Smooth muscle cell (in vitro differentiated cells): ENCODE data around the gene DDHD1. TPM values are rescaled to one million over a fixed set of nuclear protein-coding genes. Genes with fewer than 3 reads are reported as not detected.
"Not testable (repeated sequence)": the region's sequence is repeated elsewhere in the genome, so short reads cannot be mapped to it uniquely, and the experiment has no call there.

Experiments
- DNase-seq: peaks from one replicate; lab custom pipeline; 2025; ENCODE audit not compliant: unreplicated experiment; lab: John Stamatoyannopoulos, UW
- H2AFZ ChIP-seq: fragments of 200-600 bp; sonication (generic); 2 replicates; pipeline ENCODE4 v1.6.0; 2016; ENCODE audit warnings: antibody characterized with exemption, low read depth, mild to moderate bottlenecking
- H3F3A ChIP-seq: fragments of 200-600 bp; sonication (generic); 2 replicates; pipeline ENCODE4 v1.6.0; 2017; ENCODE audit warnings: antibody characterized with exemption, low read depth
- H3K27ac ChIP-seq: fragments of 200-600 bp; sonication (generic); 2 replicates; pipeline ENCODE4 v1.5.1; 2016; ENCODE audit warnings: low read depth, mild to moderate bottlenecking
- H3K27me3 ChIP-seq: fragments of 200-600 bp; sonication (generic); 2 replicates; pipeline ENCODE4 v1.6.1; 2016; ENCODE audit warnings: low read depth, mild to moderate bottlenecking
- H3K36me3 ChIP-seq: fragments of 200-600 bp; sonication (generic); 2 replicates; pipeline ENCODE4 v1.5.1; 2016; ENCODE audit warnings: low read depth
- H3K4me1 ChIP-seq: fragments of 200-600 bp; sonication (generic); 2 replicates; pipeline ENCODE4 v1.5.1; 2016; ENCODE audit warnings: low read depth
- H3K4me2 ChIP-seq: fragments of 200-600 bp; sonication (generic); 2 replicates; pipeline ENCODE4 v1.6.0; 2016; ENCODE audit warnings: mild to moderate bottlenecking
- H3K4me3 ChIP-seq: fragments of 200-600 bp; sonication (generic); 2 replicates; pipeline ENCODE4 v1.5.1; 2016; ENCODE audit warnings: mild to moderate bottlenecking
- H3K79me2 ChIP-seq: fragments of 200-600 bp; sonication (generic); 2 replicates; pipeline ENCODE4 v1.6.0; 2016; ENCODE audit warnings: low read depth, mild to moderate bottlenecking
- H3K9ac ChIP-seq: fragments of 200-600 bp; sonication (generic); 2 replicates; pipeline ENCODE4 v1.6.0; 2016; ENCODE audit warnings: low read depth
- H3K9me3 ChIP-seq: fragments of 200-600 bp; sonication (generic); replicated peaks from 2 replicates; pipeline ENCODE4 v1.5.1; 2016; ENCODE audit warnings: low read depth
- H4K20me1 ChIP-seq: fragments of 200-600 bp; sonication (generic); 2 replicates; pipeline ENCODE4 v1.6.0; 2016; ENCODE audit warnings: low read depth
- WGBS: methylation state at CpG from one replicate; pipeline ENCODE4 v1.1.7; 2016; ENCODE audit warnings: low lambda C conversion rate; 5-methylcytosine and 5-hydroxymethylcytosine counted together
- polyA plus RNA-seq: library from polyadenylated mRNA; unstranded; fragments of >200 nt; fragmentation: Nextera tagmentation; extraction: Ambion mirVana; gene quantifications from 2 replicates; pipeline ENCODE4 v1.2.1, GENCODE V29; 2016
- total RNA-seq: library from RNA; depleted of rRNA; stranded (reverse); fragments of >200 nt; gene quantifications from 2 replicates; pipeline ENCODE4 v1.2.3, GENCODE V29; 2014
- TF ChIP-seq, protein P1 (sequence below): fragments of 200-600 bp; sonication (generic); IDR thresholded peaks from 2 replicates; pipeline ENCODE4 v1.5.1; 2017; ENCODE audit warnings: borderline replicate concordance, mild to moderate bottlenecking, antibody characterized with exemption; ENCODE audit not compliant: insufficient read depth, poor library complexity, severe bottlenecking

Gene DDHD1
- total and polyA plus RNA-seq, 2 experiments from 2014 or later, result 4.0 to 7.8 TPM

DNA sequence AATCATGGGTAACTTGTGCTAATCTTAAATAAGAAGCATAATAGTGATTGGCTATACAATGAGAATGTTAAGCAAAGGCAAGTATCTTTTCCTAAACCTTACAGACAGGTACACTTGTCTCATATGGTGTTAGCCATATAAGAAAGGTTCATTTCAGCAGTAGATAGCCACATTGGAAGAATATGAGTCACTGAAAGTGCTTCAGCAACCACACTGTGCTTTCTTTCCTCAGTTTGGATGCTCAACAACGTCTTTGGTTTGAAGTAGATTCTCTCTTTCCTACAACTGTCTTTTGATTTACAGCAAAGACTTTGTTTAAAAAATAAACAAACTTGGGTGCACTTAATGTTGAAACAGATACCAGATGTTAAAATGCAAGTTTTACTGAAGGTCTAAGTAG lies 8.9 kb downstream of the DDHD1 start:
- no peaks in the 10 kb centered on the region for H3F3A ChIP-seq
- H3K9me3 ChIP-seq, result peaks cover 10% of the 10 kb centered on the region
- no peak overlapping the region for H3K4me3 ChIP-seq
- H2AFZ ChIP-seq, result no peak overlapping the region
- 75% methylated on average over 1 of the region's 1 CpG for WGBS
- no peak overlapping the region for H3K27ac ChIP-seq
- H4K20me1 ChIP-seq, result no peaks in the 10 kb centered on the region
- no peak overlapping the region for H3K9ac ChIP-seq
- H3K27me3 ChIP-seq, result no peaks in the 10 kb centered on the region
- no peak overlapping the region for H3K4me2 ChIP-seq
- H3K4me1 ChIP-seq, result no peaks in the 10 kb centered on the region
- no peaks in the 10 kb centered on the region for H3K36me3 ChIP-seq
- H3K79me2 ChIP-seq, result peaks cover 25% of the 10 kb centered on the region
- no peak for DNase-seq
- TF ChIP-seq, protein P1, sequence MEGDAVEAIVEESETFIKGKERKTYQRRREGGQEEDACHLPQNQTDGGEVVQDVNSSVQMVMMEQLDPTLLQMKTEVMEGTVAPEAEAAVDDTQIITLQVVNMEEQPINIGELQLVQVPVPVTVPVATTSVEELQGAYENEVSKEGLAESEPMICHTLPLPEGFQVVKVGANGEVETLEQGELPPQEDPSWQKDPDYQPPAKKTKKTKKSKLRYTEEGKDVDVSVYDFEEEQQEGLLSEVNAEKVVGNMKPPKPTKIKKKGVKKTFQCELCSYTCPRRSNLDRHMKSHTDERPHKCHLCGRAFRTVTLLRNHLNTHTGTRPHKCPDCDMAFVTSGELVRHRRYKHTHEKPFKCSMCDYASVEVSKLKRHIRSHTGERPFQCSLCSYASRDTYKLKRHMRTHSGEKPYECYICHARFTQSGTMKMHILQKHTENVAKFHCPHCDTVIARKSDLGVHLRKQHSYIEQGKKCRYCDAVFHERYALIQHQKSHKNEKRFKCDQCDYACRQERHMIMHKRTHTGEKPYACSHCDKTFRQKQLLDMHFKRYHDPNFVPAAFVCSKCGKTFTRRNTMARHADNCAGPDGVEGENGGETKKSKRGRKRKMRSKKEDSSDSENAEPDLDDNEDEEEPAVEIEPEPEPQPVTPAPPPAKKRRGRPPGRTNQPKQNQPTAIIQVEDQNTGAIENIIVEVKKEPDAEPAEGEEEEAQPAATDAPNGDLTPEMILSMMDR, result no peak

DNA sequence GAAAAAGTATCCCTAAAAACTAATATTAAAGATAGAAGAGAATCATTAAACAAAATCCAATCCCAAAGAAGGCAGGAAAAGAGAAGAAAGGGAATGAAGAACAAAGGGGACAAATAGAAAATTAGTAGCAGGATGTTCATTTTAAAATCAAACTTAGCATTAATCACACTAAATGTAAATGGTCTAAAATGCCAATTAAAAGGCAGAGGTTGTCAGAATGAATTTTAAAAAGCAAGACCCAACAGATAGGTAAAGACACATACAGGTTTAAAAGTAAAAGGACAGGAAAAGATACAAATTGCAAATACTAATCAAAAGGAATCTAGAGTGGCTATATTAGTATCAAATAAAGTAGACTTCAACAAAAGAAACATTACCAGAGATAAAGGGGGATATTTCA lies 12.5 kb downstream of the DDHD1 start:
- H3K9me3 ChIP-seq, result peaks cover 10% of the 10 kb centered on the region
- H3F3A ChIP-seq, result no peaks in the 10 kb centered on the region
- DNase-seq, result no peak
- no peaks in the 10 kb centered on the region for H3K27me3 ChIP-seq
- no peaks in the 10 kb centered on the region for H3K4me1 ChIP-seq
- no peaks in the 10 kb centered on the region for H4K20me1 ChIP-seq
- H3K4me2 ChIP-seq, result no peak overlapping the region
- TF ChIP-seq, protein P1, result no peak
- no peak overlapping the region for H2AFZ ChIP-seq
- no peak overlapping the region for H3K4me3 ChIP-seq
- H3K36me3 ChIP-seq, result no peaks in the 10 kb centered on the region
- no peak overlapping the region for H3K9ac ChIP-seq
- H3K27ac ChIP-seq, result no peak overlapping the region
- peaks cover 12% of the 10 kb centered on the region for H3K79me2 ChIP-seq

DNA sequence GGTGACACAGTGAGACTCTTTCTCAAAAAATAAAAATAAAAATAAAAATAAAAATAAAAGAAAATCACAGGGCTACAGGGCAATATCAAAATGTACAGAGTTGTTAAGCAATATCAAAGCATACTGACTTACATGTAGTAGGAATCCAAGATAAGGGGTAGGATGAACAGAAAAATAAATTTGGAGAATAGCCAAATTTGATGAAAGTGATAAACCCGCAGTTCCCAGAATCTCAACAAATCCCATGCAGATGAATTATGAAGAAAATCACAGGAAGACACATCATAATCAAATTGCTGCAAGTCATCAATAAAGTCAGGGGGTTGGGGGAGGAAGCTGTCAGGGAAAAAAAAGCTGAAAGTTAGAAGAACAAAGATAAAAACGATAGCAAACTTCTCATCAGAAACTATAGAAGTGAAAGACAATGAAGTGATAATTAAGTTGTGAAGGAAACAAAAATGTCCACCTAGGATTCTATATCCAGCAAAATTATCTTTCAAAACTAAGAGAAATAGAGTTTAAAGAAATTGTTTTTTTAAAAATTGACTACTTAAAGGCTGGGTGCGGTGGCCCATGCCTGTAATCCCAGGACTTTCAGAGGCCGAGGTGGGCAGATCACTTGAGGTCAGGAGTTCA lies 15.4 kb downstream of the DDHD1 start:
- no peak for DNase-seq
- Histone ChIP-seq H3K9ac (no peak overlapping the region), H3K4me2 (no peak overlapping the region), H3K9me3 (peaks cover 10% of the 10 kb centered on the region), H3K36me3 (no peaks in the 10 kb centered on the region), H3K79me2 (peaks cover 12% of the 10 kb centered on the region), H3K27ac (no peak overlapping the region), H3K27me3 (no peaks in the 10 kb centered on the region), H2AFZ (no peak overlapping the region), H3K4me3 (no peak overlapping the region), H3F3A (no peaks in the 10 kb centered on the region), H4K20me1 (no peaks in the 10 kb centered on the region), H3K4me1 (no peaks in the 10 kb centered on the region)
- 90% methylated on average over 4 of the region's 4 CpGs for WGBS
- TF ChIP-seq, protein P1, result no peak

DNA sequence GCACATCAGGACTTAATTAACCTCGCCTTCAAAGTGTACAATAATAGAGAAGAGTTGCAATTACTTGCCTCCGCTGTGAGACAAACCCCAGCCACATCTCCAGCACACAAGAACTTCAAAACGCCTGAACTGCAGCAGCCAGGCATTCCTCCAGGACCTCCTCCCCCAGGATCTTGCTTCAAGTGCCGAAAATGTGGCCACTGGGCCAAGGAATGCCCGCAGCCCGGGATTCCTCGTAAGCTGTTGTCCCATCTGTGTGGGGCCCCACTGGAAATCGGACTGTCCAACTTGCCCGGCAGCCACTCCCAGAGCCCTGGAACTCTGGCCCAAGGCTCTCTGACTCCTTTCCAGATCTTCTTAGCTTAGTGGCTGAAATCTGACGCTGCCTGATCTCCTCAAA lies 22.6 kb downstream of the DDHD1 start:
- H3K4me1 ChIP-seq, H3K27ac ChIP-seq, H3K4me3 ChIP-seq, H3K9me3 ChIP-seq, H3K9ac ChIP-seq, H2AFZ ChIP-seq, H4K20me1 ChIP-seq, H3K36me3 ChIP-seq, H3K4me2 ChIP-seq, H3K27me3 ChIP-seq, H3K79me2 ChIP-seq, DNase-seq, H3F3A ChIP-seq: not testable (repeated sequence)
- WGBS, result 91% methylated on average over 10 of the region's 10 CpGs
